Stimulated activated CD8-positive, alpha-beta memory T cell treated with anti-CD3 and anti-CD28 coated beads, Interleukin-4, amount 100 ng/mL, for 4 hours (primary cell): Measurements from ENCODE around the gene POLD2.

Source experiments
- DNase-seq, 2 donors: peaks; one replicate each; pipeline ENCODE4 v3.0.0-alpha.2; 2020; ENCODE audit warnings: low read depth in 2 of 2, low spot score in 1 of 2

Gene POLD2

DNA sequence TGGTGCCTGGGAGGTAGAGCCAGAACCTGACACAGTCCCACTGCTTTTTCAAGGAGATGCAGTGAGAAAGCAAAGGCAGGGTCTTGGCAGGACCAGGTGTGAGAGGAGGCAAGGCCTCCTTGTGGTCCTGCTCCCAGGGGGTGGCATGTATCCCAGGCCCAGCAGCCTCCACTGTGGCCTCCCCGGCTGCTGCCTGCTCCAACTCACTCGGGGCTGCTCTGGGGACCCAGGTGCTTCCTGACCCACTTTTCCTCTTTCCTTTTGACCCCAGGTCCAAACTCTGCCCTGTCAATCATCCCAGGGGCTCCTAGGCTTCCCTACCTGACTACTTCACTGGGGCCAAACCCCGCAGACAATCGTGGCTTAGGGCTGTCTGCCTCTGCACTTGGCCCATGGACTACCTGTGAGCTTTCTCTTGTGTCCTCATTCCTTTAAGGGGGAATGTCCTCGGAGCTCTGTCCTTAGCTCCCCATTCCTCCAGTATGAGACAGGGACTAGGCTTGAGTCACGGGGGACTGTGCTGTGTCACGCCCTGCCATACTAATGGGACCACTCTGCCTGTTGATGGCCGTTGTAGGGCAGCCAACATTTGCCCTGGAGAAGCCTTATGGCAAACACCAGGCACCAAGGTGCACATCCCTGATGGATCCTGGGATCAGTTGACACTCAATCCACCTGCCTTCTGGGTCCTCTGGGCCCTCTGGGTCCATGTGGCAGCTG, 20.3 kb downstream of the POLD2 start:
- no peak for DNase-seq

GRCh38 chr7:44101966-44102845, 21.1 kb downstream of the POLD2 start:
- DNase-seq = no peak

DNA sequence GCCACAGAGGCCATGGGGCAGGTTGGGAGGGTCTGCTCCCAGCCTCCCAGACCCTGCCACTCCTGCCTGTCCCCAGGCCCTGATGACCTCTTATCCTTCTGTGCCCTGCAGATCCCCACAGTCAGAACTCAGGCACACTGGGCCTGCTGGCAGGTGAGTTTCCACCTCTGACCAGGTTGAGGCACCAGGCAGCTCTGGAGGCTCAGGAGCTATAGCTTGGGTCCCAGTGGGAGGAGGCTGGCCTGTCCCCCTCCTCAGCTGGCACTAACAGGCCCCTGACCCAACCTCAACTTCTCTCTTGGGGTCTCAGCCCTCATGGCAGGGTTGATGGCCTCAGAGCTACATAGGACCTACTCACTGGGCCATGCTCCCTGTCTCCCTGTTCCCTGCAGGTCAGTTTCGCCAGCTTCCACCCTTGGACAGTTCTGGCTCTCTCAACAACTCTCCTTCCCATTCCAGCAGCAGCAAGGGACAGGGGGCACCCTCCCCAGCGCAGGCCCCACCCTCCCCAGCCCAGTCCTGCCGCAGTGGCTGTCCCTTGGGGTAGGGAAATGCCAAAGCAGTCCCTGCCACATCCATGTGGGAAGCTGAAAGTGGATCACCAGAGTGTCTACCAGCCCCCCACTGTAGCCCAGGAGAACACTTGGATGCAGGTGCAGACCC, 21.9 kb downstream of the POLD2 start:
- DNase-seq = no peak

- no peak for DNase-seq
Observed at GRCh38 chr7:44100458-44101302, 22.7 kb downstream of the POLD2 start.

GRCh38 chr7:44099669-44100068, 23.7 kb downstream of the POLD2 start:
- no peak for DNase-seq

- no peak for DNase-seq
Observed at GRCh38 chr7:44098092-44099068, 25.0 kb downstream of the POLD2 start.

DNA sequence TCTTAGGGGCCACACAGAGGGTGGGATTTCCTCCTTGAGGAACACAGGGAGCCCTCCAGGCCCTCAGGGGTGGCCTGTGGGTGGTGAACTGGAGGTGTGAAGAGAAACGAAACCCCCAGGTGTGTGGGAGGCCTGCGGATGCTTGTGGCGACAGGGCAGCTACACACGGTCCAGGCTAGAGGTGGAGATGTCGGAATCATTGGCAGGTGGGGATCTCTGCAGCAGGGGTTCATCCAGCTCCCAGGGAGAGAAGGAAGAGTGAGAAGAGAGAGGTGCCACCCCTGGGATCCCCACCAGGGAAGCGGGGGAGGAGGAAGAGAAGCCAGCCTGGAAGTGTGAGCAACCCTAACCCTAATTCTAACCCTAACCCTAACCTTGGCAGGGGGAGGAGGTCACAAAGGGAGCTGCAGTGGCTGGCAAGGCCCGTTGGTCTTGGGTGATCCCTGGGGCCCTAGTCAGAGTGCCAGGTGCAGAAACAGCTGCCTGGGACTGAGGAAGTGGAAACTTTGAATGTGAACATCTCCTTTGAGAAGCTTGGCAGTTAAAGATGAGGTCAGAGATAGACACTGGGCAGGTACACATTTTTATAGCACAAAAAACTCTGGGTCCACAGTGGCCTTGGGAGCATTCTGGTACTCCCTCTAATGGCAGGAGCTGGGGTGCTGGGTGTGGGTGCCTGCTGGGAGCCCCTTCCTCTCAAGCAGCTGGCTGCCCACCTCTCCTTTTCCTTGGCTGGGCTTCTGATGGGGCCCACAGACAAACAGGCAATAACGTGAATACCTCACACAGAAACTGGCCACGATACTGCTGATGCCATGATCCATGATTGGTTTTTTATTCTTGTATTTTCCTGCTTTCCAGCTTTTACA, 26.1 kb downstream of the POLD2 start:
- no peak for DNase-seq

- DNase-seq = no peak
Observed at GRCh38 chr7:44096326-44096881, 26.9 kb downstream of the POLD2 start.

- no peak for DNase-seq
Observed at GRCh38 chr7:44095781-44096180, 27.6 kb downstream of the POLD2 start.

GRCh38 chr7:44094883-44095592, 28.3 kb downstream of the POLD2 start:
- no peak for DNase-seq

GRCh38 chr7:44094365-44094764, 29.0 kb downstream of the POLD2 start:
- DNase-seq = no peak

DNA sequence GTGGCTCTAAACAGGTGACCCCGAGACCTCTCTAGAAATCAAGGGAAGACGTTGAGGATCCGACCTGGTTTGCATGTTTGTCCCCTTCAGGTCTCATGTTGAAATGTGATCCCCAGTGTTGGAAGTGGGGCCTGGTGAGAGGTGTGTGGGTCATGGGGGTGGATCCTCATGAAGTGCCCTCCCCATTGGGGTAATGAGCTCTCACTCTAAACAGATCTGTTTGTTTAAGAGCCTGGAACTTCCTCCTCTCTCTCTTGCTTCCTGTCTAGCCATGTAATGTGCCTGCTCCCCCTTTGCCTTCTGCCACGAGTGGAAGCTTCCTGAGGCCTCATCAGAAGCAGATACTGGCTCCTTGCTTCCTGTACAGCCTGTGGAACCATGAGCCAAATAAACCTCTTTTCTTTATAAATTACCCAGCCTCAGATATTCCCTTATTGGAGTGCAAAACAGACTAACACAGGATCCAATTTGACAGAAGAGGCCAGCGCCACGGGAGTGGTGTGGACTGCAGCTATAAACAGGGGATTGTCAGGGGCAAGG, 30.2 kb downstream of the POLD2 start:
- DNase-seq = no peak

GRCh38 chr7:44087911-44088838, 35.2 kb downstream of the POLD2 start:
- no peak for DNase-seq

- no peak for DNase-seq
Observed at GRCh38 chr7:44086627-44087026, 36.7 kb downstream of the POLD2 start.

- DNase-seq = no peak
Observed at GRCh38 chr7:44085546-44085945, 37.8 kb downstream of the POLD2 start.

GRCh38 chr7:44084701-44085100, 38.6 kb downstream of the POLD2 start:
- DNase-seq = no peak

DNA sequence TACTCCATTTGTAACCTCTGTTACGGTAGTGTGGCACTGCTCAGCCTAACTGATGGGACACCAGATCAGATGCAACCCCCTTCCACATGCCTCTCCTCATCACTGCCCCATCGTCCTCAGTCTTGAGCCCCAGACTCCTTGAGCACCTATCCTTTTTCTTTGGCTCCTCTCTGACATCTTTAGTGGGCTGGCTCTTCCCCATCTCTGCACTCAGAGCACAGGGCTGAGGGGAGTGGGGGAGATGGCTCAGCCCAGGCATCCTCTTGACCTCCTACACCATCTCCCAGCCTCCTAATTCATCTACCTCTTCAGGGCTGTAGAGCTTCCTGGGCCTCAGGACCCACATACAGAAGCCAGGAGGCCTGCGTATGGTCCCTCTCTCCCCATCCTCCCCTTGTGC, 39.6 kb downstream of the POLD2 start:
- DNase-seq = no peak
